ENCODE data around the gene RCL1. TPM values are rescaled to one million over a fixed set of nuclear protein-coding genes. Genes with fewer than 3 reads are reported as not detected.
"Not testable (repeated sequence)": the region's sequence is repeated elsewhere in the genome, so short reads cannot be mapped to it uniquely, and the experiment has no call there.

Gene RCL1
- total RNA-seq, 1 donor from 2014 or later, result 18.5 TPM

GRCh38 chr9:4883326-4883873 lies 90.7 kb downstream of the RCL1 start:
- DNase-seq (ENCODE audit: low read depth), result no peak

GRCh38 chr9:4886698-4887097 lies 94.0 kb downstream of the RCL1 start:
- DNase-seq (ENCODE audit: low read depth), result peak; percentile 98

DNA sequence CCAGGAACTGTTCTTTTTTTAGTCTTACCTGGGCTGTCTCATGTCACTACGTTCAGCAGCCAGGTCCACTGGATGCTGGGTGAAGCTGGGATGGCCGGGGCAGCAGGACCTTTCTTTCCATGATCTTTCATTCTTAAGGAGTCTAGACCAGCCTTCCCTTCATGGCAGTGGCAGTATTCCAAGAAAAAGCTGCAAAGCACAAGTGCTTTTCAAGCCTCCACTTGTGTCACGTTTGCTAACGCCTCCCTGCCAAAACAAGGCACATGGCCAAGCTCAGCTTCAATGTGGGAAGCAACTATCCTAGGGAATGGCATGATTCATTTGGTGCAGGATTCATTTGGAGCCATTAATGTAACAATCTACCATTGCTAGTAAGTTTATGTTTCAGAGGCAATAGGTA lies 94.8 kb downstream of the RCL1 start:
- DNase-seq (ENCODE audit: low read depth), result peak; percentile 94

- DNase-seq (ENCODE audit: low read depth), result no peak
These were observed 97.5 kb downstream of the RCL1 start for GRCh38 chr9:4890242-4890641.

GRCh38 chr9:4890929-4891328 lies 98.2 kb downstream of the RCL1 start:
- DNase-seq (ENCODE audit: low read depth), result no peak

DNA sequence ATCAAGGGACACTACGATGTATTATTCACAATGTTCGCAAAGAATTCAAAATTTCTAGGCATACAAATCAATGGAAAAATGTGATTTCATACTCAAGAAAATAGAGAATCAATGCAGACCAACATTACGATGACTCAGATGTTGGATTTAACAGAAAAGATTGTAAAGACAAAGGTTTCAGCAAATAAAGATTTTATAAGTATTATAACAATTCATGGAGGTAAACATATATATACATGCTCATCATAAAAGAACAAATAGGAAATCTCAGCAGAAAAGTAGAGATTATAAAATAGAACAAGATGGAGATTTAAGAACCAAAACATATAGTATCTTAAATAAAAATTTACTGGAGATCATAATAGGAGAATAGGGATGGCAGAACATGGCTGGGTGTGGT lies 98.9 kb downstream of the RCL1 start:
- no peak for DNase-seq (ENCODE audit: low read depth)

GRCh38 chr9:4892501-4893194 lies 99.9 kb downstream of the RCL1 start:
- DNase-seq (ENCODE audit: low read depth), result no peak

DNA sequence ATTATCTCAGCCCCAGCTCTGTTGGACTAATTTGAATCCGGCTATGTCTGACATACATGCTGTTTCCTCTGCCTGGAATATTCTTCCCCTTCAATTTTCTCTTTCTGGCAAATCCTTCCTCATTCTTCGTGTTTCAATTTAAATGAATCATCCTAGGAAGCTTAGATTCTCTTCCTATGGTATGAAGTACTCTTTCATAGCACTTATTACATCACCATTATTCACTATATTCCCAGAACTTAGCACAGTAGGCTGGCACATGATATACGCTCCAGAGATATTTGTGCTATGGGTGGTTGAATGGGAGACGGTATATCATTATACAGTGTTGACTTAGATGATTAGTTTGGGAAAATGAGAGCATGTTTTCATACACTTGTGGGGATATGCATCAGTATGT lies 101.3 kb downstream of the RCL1 start:
- peak; percentile 38 for DNase-seq (ENCODE audit: low read depth)

DNA sequence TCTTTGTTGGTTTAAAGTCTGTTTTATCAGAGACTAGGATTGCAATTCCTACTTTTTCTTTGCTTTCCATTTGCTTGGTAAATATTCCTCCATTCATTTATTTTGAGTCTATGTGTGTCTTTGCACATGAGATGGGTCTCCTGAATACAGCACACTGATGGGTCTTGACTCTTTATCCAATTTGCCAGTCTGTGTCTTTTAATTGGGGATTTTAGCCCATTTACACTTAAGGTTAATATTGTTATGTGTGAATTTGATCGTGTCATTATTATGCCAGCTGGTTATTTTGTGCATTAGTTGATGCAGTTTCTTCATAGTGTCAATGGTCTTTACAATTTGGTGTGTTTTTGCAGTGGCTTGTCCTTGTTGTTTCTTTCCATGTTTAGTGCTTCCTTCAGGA lies 107.1 kb downstream of the RCL1 start:
- not testable (repeated sequence) for DNase-seq (ENCODE audit: low read depth)

DNA sequence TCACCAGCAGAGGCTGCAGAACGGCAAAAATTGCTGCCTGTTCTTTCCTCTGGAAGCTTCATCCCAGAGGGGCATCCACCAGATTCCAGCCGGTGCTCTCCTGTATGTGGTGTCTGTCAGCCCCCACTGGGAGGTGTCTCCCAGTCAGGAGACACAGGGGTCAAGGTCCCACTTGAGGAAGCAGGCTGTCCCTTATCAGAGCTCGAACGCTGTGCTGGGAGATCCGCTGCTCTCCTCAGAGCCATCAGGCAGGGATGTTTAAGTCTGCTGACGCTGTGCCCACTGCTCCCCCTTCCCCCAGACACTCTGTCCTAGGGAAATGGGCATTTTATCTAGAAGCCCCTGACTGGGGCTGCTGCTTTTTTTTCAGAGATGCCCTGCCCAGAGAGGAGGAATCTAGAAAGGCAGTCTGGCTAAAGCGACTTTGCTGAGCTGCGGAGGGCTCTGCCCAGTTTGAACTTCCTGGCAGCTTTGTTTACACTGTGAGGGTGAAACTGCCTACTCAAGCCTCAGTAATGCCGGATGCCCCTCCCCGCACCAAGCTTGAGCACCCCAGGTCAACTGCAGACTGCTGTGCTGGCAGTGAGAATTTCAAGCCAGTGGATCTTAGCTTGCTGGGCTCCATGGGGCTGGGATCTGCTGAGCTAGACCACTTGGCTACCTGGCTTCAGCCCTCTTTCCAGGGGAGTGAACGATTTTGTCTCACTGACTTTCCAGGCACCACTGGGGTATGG lies 108.8 kb downstream of the RCL1 start:
- peak; percentile 88 for DNase-seq (ENCODE audit: low read depth)

DNA sequence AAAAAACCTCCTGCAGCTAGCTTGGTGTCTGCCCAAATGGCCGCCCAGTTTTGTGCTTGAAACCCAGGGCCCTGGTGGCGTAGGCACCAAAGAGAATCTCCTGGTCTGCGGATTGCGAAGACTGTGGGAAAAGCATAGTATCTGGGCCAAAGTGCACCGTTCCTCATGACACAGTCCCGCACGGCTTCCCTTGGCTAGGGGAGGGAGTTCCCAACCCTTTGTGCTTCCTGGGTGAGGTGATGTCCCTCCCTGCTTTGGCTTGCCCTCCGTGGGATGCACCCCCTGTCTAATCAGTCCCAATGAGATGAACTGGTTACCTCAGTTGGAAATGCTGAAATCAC lies 109.4 kb downstream of the RCL1 start:
- DNase-seq (ENCODE audit: low read depth), result peak; percentile 70

DNA sequence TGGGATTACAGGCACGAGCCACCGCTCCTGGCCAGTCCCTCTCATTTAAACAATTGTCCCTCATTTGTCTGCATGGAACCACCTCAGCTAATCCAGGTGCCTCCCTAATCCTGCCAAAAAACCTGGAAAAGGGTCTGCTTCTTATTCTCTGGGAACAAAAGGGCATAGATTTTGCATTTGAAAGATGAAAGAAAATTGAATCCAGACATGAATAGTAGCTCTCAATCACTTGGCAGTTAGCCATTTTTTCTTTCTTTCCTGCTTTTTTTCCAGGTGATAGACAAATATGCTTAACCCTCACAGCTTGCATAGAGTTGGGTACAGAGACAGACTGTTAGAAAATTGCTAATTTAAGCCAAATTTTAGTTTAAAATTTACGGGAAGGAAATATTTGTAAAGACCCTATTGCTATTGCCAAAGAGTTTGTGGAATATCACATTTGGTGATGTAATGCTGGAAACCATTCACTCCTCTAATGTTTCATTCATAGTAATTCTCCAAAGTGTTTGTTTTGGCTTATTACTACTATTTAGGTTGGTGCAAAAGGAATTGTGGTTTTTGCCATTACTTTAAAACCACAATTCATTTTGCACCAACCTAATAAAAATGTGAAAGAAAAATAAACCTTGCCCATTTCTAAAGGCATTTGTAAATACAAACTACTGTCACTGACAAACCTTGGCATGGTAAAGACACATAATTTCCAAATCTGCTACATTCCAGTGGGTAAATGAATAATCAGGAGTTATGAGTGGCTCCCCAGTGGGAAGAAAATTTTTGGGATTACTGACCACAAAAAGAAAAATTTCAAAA lies 111.8 kb downstream of the RCL1 start:
- DNase-seq (ENCODE audit: low read depth), result peak; percentile 80

GRCh38 chr9:4905135-4905490 lies 112.4 kb downstream of the RCL1 start:
- DNase-seq (ENCODE audit: low read depth), result no peak

Other genes starting within 250 kb of the RCL1 start
- gene PLPP6, start 130.7 kb upstream of the RCL1 start, total RNA-seq, result 9.9 and 12.5 TPM in 2 replicates
- gene SPATA6L, start 126.5 kb upstream of the RCL1 start, total RNA-seq, result 3.8 and 7.3 TPM in 2 replicates
- 26.7 and 40.6 TPM in 2 replicates for gene CDC37L1, start 113.4 kb upstream of the RCL1 start, total RNA-seq
- 101 and 148 TPM in 2 replicates for gene AK3, start 51.7 kb upstream of the RCL1 start, total RNA-seq
- gene JAK2, start 192.3 kb downstream of the RCL1 start, total RNA-seq, result 6.3 and 12.0 TPM in 2 replicates